ENCODE measurements around the gene MAPRE2. TPM values are rescaled to one million over a fixed set of nuclear protein-coding genes. Genes with fewer than 3 reads are reported as not detected.

MAPRE2 gene
- total RNA-seq, 2 donors from 2014 or later: 91.4 to 111 TPM

DNA sequence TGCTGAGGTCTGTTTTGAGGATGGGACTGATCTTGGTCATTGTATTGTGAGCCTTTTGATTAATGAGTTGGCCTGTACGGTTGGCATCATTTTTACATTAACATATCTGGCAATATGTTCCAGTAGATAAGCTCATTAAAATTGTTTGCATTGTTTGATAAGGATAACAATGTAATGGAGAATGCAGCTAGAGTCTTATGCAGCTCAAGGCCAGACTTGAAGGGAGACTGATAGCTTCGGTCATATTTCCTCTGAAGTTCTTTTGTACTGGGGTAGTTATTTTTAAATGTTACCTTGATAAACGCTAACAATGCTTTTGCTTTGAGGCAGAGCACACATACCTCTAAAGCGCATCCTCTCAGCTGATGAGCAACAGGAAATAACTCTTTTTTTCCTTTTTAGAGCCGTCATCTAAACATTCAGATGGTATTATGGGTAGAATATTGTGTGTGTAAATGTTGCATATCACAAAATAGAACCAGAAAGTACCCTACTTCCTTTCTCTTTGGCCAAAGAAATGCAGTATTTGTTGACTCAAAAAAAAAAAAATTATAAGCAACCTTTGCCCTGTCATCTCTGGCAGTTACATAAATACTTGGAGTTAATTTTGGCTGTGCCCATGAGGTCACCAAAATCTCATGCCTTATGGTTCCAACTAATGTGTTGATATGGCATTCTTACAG is 1.3 kb downstream of the MAPRE2 start:
- DNase-seq (no peak), ATAC-seq (peak; percentile 57)
- Mint-ChIP-seq H3K4me3 (peak overlapping the region; percentile 98), H3K27me3 (no peaks in the 10 kb centered on the region), H3K4me1 (peaks cover 56% of the 10 kb centered on the region), H3K36me3 (ENCODE audit: low read depth) (peaks cover 7% of the 10 kb centered on the region), H3K27ac (peak overlapping the region; percentile 97)
- H3K9me3 ChIP-seq (ENCODE audit: control insufficient read depth, low read length, poor library complexity, severe bottlenecking): no peaks in the 10 kb centered on the region

- H3K4me3 Mint-ChIP-seq: peak overlapping the region; percentile 98
- peak overlapping the region; percentile 97 for H3K27ac Mint-ChIP-seq
- DNase-seq (no peak), ATAC-seq (no peak)
- H3K4me1 Mint-ChIP-seq: peaks cover 56% of the 10 kb centered on the region
- no peaks in the 10 kb centered on the region for H3K27me3 Mint-ChIP-seq
- no peaks in the 10 kb centered on the region for H3K9me3 ChIP-seq (ENCODE audit: control insufficient read depth, low read length, poor library complexity, severe bottlenecking)
- peaks cover 10% of the 10 kb centered on the region for H3K36me3 Mint-ChIP-seq (ENCODE audit: low read depth)
Observed at GRCh38 chr18:35043207-35043606, 2.0 kb downstream of the MAPRE2 start.

DNA sequence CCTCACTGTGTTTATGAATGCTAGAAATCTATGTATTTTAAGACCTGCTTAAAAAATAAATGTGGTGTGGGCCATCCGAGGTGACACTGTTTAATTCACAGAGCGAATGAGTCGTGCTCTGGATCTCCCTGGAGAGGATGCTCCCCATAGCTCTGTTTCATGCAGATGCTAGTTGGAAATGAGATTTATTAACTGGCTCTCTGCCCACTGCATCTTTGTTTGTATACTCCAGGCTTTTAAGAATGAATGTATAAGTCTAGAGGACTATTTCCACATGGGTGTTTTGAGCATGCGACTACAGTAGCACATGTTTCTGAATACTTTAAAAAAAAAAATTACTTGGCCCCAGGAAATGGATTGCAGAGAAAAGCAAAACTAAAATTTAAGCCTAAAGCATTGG is 3.9 kb downstream of the MAPRE2 start:
- H3K27ac Mint-ChIP-seq: peak overlapping the region; percentile 97
- no peaks in the 10 kb centered on the region for H3K27me3 Mint-ChIP-seq
- ATAC-seq (no peak), DNase-seq (no peak)
- H3K36me3 Mint-ChIP-seq (ENCODE audit: low read depth): peaks cover 10% of the 10 kb centered on the region
- H3K4me3 Mint-ChIP-seq: no peak overlapping the region
- H3K4me1 Mint-ChIP-seq: peaks cover 65% of the 10 kb centered on the region
- H3K9me3 ChIP-seq (ENCODE audit: control insufficient read depth, low read length, poor library complexity, severe bottlenecking): no peaks in the 10 kb centered on the region

DNA sequence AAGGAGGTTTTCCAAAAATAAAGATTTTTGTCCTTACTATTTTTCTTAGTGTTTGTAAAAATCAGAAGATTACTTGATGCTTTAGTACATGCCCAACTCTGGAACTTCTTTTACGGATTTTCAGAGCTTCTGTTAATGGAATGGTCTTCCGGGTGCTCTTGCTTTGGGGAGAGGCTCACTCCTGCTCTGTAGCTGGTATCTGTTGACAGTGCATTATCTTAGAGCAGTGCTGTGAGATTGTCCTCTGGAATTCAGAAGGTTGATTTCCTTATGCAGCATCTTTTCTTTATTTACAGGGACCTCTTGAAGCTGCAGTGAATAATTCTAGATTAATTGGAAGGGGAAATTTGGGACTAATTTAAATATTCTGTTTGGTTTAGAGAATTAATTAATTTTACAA is 4.6 kb downstream of the MAPRE2 start:
- Mint-ChIP-seq H3K4me3 (no peak overlapping the region), H3K27me3 (no peaks in the 10 kb centered on the region), H3K36me3 (ENCODE audit: low read depth) (peaks cover 10% of the 10 kb centered on the region), H3K4me1 (peaks cover 69% of the 10 kb centered on the region), H3K27ac (peak overlapping the region; percentile 41)
- no peak for ATAC-seq
- H3K9me3 ChIP-seq (ENCODE audit: control insufficient read depth, low read length, poor library complexity, severe bottlenecking): no peaks in the 10 kb centered on the region
- DNase-seq: no peak

GRCh38 chr18:35047697-35048292 is 6.6 kb downstream of the MAPRE2 start:
- H3K36me3 Mint-ChIP-seq (ENCODE audit: low read depth): peaks cover 3% of the 10 kb centered on the region
- peak overlapping the region; percentile 79 for H3K27ac Mint-ChIP-seq
- no peak for DNase-seq
- peaks cover 64% of the 10 kb centered on the region for H3K4me1 Mint-ChIP-seq
- no peaks in the 10 kb centered on the region for H3K9me3 ChIP-seq (ENCODE audit: control insufficient read depth, low read length, poor library complexity, severe bottlenecking)
- ATAC-seq: no peak
- no peak overlapping the region for H3K4me3 Mint-ChIP-seq
- H3K27me3 Mint-ChIP-seq: no peaks in the 10 kb centered on the region

GRCh38 chr18:35049111-35050027 is 8.2 kb downstream of the MAPRE2 start:
- Mint-ChIP-seq H3K4me1 (peaks cover 60% of the 10 kb centered on the region), H3K4me3 (peak overlapping the region; percentile 78), H3K36me3 (ENCODE audit: low read depth) (peaks cover 3% of the 10 kb centered on the region), H3K27me3 (no peaks in the 10 kb centered on the region), H3K27ac (peak overlapping the region; percentile 93)
- no peak for DNase-seq
- ATAC-seq: peak; percentile 19
- H3K9me3 ChIP-seq (ENCODE audit: control insufficient read depth, low read length, poor library complexity, severe bottlenecking): no peaks in the 10 kb centered on the region

DNA sequence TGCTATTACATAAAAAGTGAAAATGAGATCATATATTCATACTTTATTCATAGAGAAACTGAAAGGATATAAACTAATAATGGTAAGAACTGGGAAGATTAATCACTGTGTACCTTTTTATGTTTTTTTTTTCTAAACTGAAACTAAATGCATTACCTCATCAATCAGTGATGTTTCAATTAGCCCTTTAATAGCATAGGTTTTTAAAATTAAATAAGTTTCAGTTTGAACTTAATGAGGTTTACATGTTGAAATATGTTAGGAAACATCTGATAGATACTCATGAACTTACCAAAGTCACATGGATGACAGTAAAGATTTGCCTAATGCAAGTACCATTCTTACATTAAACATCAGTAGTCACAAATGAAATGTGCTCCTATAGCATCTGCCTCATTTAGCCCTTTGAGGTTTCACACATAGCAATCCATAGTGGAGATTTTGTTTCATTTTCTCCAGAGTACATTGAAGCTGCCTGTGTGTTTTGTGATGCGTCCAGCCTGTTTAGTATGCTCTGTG is 8.9 kb downstream of the MAPRE2 start:
- peak overlapping the region; percentile 93 for H3K27ac Mint-ChIP-seq
- H3K36me3 Mint-ChIP-seq (ENCODE audit: low read depth): peaks cover 3% of the 10 kb centered on the region
- peak; percentile 29 for ATAC-seq
- DNase-seq: no peak
- H3K4me1 Mint-ChIP-seq: peaks cover 57% of the 10 kb centered on the region
- no peaks in the 10 kb centered on the region for H3K27me3 Mint-ChIP-seq
- peak overlapping the region; percentile 78 for H3K4me3 Mint-ChIP-seq
- H3K9me3 ChIP-seq (ENCODE audit: control insufficient read depth, low read length, poor library complexity, severe bottlenecking): no peaks in the 10 kb centered on the region

DNA sequence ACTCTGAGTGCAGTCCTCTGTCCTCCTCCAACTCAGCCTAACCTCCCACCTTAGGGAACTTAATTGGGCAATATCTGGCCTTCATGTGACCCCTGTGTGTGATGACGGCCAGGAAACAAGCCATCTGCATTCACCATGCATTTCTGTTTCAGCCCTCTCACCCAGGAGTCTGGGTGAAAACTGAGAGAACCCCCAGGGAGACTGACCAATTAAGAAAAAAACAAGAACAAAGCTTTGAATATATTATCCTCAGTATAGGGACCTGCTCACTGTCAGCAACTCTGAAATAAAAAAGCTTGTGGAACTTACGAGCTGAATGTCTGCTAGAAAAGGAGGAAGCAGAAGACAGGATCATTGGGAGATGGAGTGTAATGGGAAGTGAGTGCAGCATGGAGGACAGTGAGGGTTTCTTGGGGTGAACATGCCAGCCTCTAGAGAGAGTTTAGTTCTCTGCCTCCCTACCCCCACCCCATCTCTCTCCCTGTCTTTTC is 9.5 kb downstream of the MAPRE2 start:
- Mint-ChIP-seq H3K27ac (peak overlapping the region; percentile 90), H3K4me1 (peaks cover 52% of the 10 kb centered on the region), H3K36me3 (ENCODE audit: low read depth) (peaks cover 3% of the 10 kb centered on the region), H3K4me3 (no peak overlapping the region), H3K27me3 (no peaks in the 10 kb centered on the region)
- DNase-seq (no peak), ATAC-seq (no peak)
- H3K9me3 ChIP-seq (ENCODE audit: control insufficient read depth, low read length, poor library complexity, severe bottlenecking): no peaks in the 10 kb centered on the region

- peaks cover 48% of the 10 kb centered on the region for H3K4me1 Mint-ChIP-seq
- no peak overlapping the region for H3K27ac Mint-ChIP-seq
Observed at GRCh38 chr18:35051641-35052377, 10.6 kb downstream of the MAPRE2 start.

GRCh38 chr18:35054401-35054800 is 13.2 kb downstream of the MAPRE2 start:
- peak overlapping the region; percentile 84 for H3K27ac Mint-ChIP-seq
- ATAC-seq: no peak
- H3K4me3 Mint-ChIP-seq: no peak overlapping the region
- H3K27me3 Mint-ChIP-seq: no peaks in the 10 kb centered on the region
- peaks cover 50% of the 10 kb centered on the region for H3K4me1 Mint-ChIP-seq
- no peak for DNase-seq
- H3K36me3 Mint-ChIP-seq (ENCODE audit: low read depth): peaks cover 2% of the 10 kb centered on the region
- no peaks in the 10 kb centered on the region for H3K9me3 ChIP-seq (ENCODE audit: control insufficient read depth, low read length, poor library complexity, severe bottlenecking)

More at GRCh38 chr18:35051641-35052377, 10.6 kb downstream of the MAPRE2 start:
- no peak for DNase-seq
- Mint-ChIP-seq H3K27me3 (no peaks in the 10 kb centered on the region), H3K36me3 (ENCODE audit: low read depth) (peaks cover 4% of the 10 kb centered on the region), H3K4me3 (no peak overlapping the region)
- ATAC-seq: no peak
- H3K9me3 ChIP-seq (ENCODE audit: control insufficient read depth, low read length, poor library complexity, severe bottlenecking): no peaks in the 10 kb centered on the region

DNA sequence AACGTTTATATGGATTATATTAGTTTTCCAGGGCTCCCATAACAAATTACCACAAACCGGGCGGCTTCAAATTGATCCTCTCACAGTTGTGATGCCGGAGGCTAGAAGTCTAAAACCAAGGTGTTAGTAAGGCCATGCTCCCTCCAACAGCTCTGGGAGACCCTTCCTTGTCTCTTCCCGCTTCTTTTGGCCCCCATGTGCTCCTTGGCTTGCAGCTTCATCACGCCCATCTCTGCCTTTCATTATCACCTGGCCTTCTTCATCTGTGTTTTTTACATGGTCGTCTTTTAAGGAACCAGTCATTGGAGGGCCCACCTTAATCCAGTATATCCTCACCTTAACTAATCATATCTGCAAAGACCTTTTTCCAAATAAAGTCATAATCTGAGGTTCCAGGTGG is 13.9 kb downstream of the MAPRE2 start:
- ATAC-seq (no peak), DNase-seq (no peak)
- H3K4me1 Mint-ChIP-seq: peaks cover 50% of the 10 kb centered on the region
- no peaks in the 10 kb centered on the region for H3K27me3 Mint-ChIP-seq
- no peaks in the 10 kb centered on the region for H3K9me3 ChIP-seq (ENCODE audit: control insufficient read depth, low read length, poor library complexity, severe bottlenecking)
- peak overlapping the region; percentile 84 for H3K27ac Mint-ChIP-seq
- peaks cover 2% of the 10 kb centered on the region for H3K36me3 Mint-ChIP-seq (ENCODE audit: low read depth)
- no peak overlapping the region for H3K4me3 Mint-ChIP-seq

- H3K27ac Mint-ChIP-seq: peak overlapping the region; percentile 84
- H3K36me3 Mint-ChIP-seq (ENCODE audit: low read depth): peaks cover 2% of the 10 kb centered on the region
- no peak for DNase-seq
- no peak overlapping the region for H3K4me3 Mint-ChIP-seq
- H3K27me3 Mint-ChIP-seq: no peaks in the 10 kb centered on the region
- peaks cover 48% of the 10 kb centered on the region for H3K4me1 Mint-ChIP-seq
- ATAC-seq: no peak
- no peaks in the 10 kb centered on the region for H3K9me3 ChIP-seq (ENCODE audit: control insufficient read depth, low read length, poor library complexity, severe bottlenecking)
Observed at GRCh38 chr18:35055726-35056125, 14.5 kb downstream of the MAPRE2 start.
